MM.1S (cell line): ENCODE data around the gene SDF2L1.

ENCODE experiments used
- CTCF ChIP-seq: fragments of 300-600 bp; sonication (generic); IDR thresholded peaks from 2 replicates; pipeline ENCODE4 v1.5.1; 2016; ENCODE audit warnings: antibody characterized with exemption, low read length, mixed read lengths
- EZH2 ChIP-seq: fragments of 300-600 bp; sonication (generic); optimal IDR thresholded peaks from 2 replicates; pipeline ENCODE3; 2017; ENCODE audit warnings: low read depth, mild to moderate bottlenecking, antibody characterized with exemption, low read length, mixed read lengths

- TF ChIP-seq CTCF (no peak), EZH2 (no peak)
Observed at GRCh38 chr22:21659864-21660525, 17.9 kb downstream of the SDF2L1 start.
